ENCODE results near the gene CYP2B6.
"Not testable (repeated sequence)": the region's sequence is repeated elsewhere in the genome, so short reads cannot be mapped to it uniquely, and the experiment has no call there.

CYP2B6 gene

DNA sequence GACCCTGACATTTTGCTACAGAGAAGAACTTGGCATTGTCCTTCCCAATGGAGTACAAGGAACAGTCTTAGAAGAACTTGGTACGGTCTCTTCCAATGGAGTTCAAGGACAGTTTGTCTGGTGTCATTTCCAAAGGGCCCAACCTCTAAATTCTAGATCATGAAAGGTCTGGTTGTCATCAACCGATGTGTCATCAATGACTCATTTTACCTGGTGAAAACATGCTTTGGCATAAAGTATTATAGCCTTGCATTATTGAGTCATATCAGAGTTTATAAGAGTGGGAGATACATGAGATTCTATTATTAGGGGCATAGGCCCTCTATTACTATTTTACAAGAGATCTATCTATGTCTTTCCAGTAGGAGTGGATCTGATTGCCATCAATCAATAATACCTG, 4.3 kb downstream of the CYP2B6 start:
- Histone ChIP-seq H3K36me3 (replicated peaks; ENCODE audit: low read depth, low read length) (no peaks in the 10 kb centered on the region), H3K4me1 (ENCODE audit: low read length) (no peaks in the 10 kb centered on the region), H3K9me3 (ENCODE audit: insufficient read depth, low read length) (no peaks in the 10 kb centered on the region), H3K27me3 (ENCODE audit: low read depth, low read length) (peaks cover 11% of the 10 kb centered on the region), H3K9ac (ENCODE audit: low read length) (no peak overlapping the region), H3K79me2 (ENCODE audit: low read length) (no peaks in the 10 kb centered on the region), H2AFZ (ENCODE audit: low read depth, low read length) (no peak overlapping the region), H3K4me2 (ENCODE audit: low read length) (no peak overlapping the region), H3K27ac (ENCODE audit: low read length) (no peak overlapping the region), H3K4me3 (ENCODE audit: low read length) (no peak overlapping the region), H4K20me1 (ENCODE audit: insufficient read depth, low read length) (no peaks in the 10 kb centered on the region)
- TF ChIP-seq, protein P1, sequence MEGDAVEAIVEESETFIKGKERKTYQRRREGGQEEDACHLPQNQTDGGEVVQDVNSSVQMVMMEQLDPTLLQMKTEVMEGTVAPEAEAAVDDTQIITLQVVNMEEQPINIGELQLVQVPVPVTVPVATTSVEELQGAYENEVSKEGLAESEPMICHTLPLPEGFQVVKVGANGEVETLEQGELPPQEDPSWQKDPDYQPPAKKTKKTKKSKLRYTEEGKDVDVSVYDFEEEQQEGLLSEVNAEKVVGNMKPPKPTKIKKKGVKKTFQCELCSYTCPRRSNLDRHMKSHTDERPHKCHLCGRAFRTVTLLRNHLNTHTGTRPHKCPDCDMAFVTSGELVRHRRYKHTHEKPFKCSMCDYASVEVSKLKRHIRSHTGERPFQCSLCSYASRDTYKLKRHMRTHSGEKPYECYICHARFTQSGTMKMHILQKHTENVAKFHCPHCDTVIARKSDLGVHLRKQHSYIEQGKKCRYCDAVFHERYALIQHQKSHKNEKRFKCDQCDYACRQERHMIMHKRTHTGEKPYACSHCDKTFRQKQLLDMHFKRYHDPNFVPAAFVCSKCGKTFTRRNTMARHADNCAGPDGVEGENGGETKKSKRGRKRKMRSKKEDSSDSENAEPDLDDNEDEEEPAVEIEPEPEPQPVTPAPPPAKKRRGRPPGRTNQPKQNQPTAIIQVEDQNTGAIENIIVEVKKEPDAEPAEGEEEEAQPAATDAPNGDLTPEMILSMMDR (IDR thresholded peaks at IDR 0.05; ENCODE audit: low read depth, low read length): no peak
- no peak for TF ChIP-seq EZH2phosphoT487 (IDR thresholded peaks at IDR 0.05; ENCODE audit: low read depth)

DNA sequence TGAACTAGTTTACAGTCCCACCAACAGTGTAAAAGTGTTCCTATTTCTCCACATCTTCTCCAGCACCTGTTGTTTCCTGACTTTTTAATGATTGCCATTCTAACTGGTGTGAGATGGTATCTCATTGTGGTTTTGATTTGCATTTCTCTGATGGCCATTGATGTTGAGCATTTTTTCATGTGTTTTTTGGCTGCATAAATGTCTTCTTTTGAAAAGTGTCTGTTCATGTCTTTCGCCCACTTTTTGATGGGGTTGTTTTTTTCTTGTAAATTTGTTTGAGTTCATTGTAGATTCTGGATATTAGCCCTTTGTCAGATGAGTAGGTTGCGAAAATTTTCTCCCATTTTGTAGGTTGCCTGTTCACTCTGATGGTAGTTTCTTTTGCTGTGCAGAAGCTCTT, 7.9 kb downstream of the CYP2B6 start:
- not testable (repeated sequence) for H3K4me1 ChIP-seq (ENCODE audit: low read length); H4K20me1 ChIP-seq (ENCODE audit: insufficient read depth, low read length); H3K36me3 ChIP-seq (replicated peaks; ENCODE audit: low read depth, low read length); H3K79me2 ChIP-seq (ENCODE audit: low read length); H3K27me3 ChIP-seq (ENCODE audit: low read depth, low read length); H3K4me3 ChIP-seq (ENCODE audit: low read length); H3K27ac ChIP-seq (ENCODE audit: low read length); H3K4me2 ChIP-seq (ENCODE audit: low read length); H3K9ac ChIP-seq (ENCODE audit: low read length); H2AFZ ChIP-seq (ENCODE audit: low read depth, low read length); H3K9me3 ChIP-seq (ENCODE audit: insufficient read depth, low read length)

DNA sequence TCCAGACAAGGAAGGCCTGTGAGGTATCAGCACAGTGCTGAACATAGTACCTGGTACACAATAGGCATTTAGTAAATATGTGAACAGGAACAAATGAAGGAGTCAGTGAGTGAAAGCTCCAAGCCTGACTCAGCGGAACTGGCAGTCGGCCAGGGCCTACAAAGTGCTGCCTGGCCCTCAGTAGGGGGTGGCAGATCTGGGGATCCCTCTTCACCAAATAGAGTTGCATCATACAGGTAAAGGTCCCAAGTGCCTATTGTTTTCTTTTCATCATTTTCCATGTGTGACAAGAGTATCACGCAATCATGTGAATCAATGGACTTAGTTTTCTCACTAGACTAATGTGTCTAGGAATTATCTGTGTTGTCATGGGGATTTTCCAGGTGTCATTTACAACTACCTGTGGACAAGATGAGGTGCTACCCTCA, 9.2 kb downstream of the CYP2B6 start:
- no peaks in the 10 kb centered on the region for H3K4me1 ChIP-seq (ENCODE audit: low read length)
- H4K20me1 ChIP-seq (ENCODE audit: insufficient read depth, low read length): no peaks in the 10 kb centered on the region
- H3K9ac ChIP-seq (ENCODE audit: low read length): no peak overlapping the region
- H2AFZ ChIP-seq (ENCODE audit: low read depth, low read length): no peak overlapping the region
- peaks cover 4% of the 10 kb centered on the region; the same call in 1 of the 2 replicates for H3K27me3 ChIP-seq (ENCODE audit: low read depth, low read length)
- no peaks in the 10 kb centered on the region for H3K36me3 ChIP-seq (replicated peaks; ENCODE audit: low read depth, low read length)
- H3K27ac ChIP-seq (ENCODE audit: low read length): no peak overlapping the region
- no peaks in the 10 kb centered on the region for H3K79me2 ChIP-seq (ENCODE audit: low read length)
- TF ChIP-seq, protein P1 (IDR thresholded peaks at IDR 0.05; ENCODE audit: low read depth, low read length): no peak
- no peak for TF ChIP-seq EZH2phosphoT487 (IDR thresholded peaks at IDR 0.05; ENCODE audit: low read depth)
- H3K4me2 ChIP-seq (ENCODE audit: low read length): no peak overlapping the region
- H3K9me3 ChIP-seq (ENCODE audit: insufficient read depth, low read length): no peaks in the 10 kb centered on the region
- H3K4me3 ChIP-seq (ENCODE audit: low read length): no peak overlapping the region

DNA sequence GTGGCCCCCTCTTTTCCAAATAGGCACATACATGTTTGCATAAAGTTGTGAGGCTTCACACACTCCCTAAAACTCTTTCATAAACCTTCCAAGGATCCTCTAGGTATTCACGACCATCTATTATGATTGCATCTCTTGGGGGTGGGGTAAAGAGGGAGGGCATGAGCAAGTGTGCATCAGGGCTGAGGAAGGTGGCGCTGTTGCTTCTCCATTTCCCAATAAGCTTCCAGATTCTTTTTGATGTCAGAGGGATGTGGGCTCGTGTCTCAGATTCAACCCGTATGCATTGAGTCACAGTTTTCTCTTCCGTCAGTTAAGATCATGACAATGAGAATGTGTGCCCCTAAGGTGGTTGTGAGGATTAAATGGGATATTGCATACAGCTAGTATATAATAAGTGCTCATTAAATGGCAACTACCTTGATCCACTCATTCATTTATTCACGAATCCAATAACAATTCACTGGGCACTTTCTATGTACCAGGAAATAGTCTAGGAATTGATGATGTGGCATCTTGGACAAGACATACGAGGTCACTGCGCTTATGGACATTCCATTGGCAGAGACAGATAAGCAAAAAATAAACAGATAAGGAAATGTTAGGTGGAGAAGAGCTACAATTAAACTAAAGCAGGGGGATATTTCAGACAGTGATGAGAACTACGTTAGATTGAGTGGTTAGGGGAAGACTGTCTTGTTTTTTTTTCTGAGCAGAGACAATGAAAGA, 10.3 kb downstream of the CYP2B6 start:
- Histone ChIP-seq H3K36me3 (replicated peaks; ENCODE audit: low read depth, low read length) (no peaks in the 10 kb centered on the region), H3K4me3 (ENCODE audit: low read length) (no peak overlapping the region), H2AFZ (ENCODE audit: low read depth, low read length) (no peak overlapping the region), H3K4me2 (ENCODE audit: low read length) (no peak overlapping the region), H4K20me1 (ENCODE audit: insufficient read depth, low read length) (no peaks in the 10 kb centered on the region), H3K9ac (ENCODE audit: low read length) (no peak overlapping the region), H3K27me3 (ENCODE audit: low read depth, low read length) (peaks cover under 1% of the 10 kb centered on the region), H3K4me1 (ENCODE audit: low read length) (no peaks in the 10 kb centered on the region), H3K27ac (ENCODE audit: low read length) (no peak overlapping the region), H3K9me3 (ENCODE audit: insufficient read depth, low read length) (no peaks in the 10 kb centered on the region), H3K79me2 (ENCODE audit: low read length) (no peaks in the 10 kb centered on the region)
- TF ChIP-seq EZH2phosphoT487 (IDR thresholded peaks at IDR 0.05; ENCODE audit: low read depth): no peak
- TF ChIP-seq, protein P1 (IDR thresholded peaks at IDR 0.05; ENCODE audit: low read depth, low read length): no peak

DNA sequence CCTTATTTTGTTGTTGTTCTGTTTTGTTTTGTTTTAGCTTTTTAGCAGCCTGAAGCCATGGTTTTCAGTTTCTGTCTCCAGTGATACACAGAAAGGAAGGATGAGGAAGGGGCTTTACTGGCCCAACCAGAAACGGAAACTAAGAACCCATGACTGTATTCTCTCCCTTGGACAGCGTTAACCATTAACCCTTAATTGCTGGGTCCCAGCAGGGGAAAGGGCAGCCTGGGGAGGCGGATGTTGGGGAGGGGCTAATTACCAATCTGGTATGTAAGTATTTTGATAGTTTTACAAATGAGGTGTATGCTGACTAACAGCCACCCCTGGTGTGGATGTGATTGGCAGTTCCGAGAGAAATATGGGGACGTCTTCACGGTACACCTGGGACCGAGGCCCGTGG, 12.6 kb downstream of the CYP2B6 start:
- H4K20me1 ChIP-seq (ENCODE audit: insufficient read depth, low read length); H2AFZ ChIP-seq (ENCODE audit: low read depth, low read length); H3K36me3 ChIP-seq (replicated peaks; ENCODE audit: low read depth, low read length); H3K9me3 ChIP-seq (ENCODE audit: insufficient read depth, low read length); H3K79me2 ChIP-seq (ENCODE audit: low read length); H3K4me2 ChIP-seq (ENCODE audit: low read length); H3K4me3 ChIP-seq (ENCODE audit: low read length); H3K27me3 ChIP-seq (ENCODE audit: low read depth, low read length); H3K9ac ChIP-seq (ENCODE audit: low read length); H3K4me1 ChIP-seq (ENCODE audit: low read length); H3K27ac ChIP-seq (ENCODE audit: low read length): not testable (repeated sequence)
